ENCODE measurements around the gene CDCA4.

- TF ChIP-seq CTCF (IDR thresholded peaks at IDR 0.05) (peak in 1 of 2 donors; percentile 8), POLR2A (IDR thresholded peaks at IDR 0.05) (no peak), POLR2AphosphoS5 (IDR thresholded peaks at IDR 0.05) (peak in 1 of 3 donors; percentile 36), EP300 (IDR thresholded peaks at IDR 0.05) (no peak)
Observed at GRCh38 chr14:104972301-104973134, 48.4 kb downstream of the CDCA4 start.
